ENCODE measurements around the gene RBM19.

- TF ChIP-seq SP1 (IDR thresholded peaks at IDR 0.05) (no peak), FOXM1 (IDR thresholded peaks at IDR 0.05; ENCODE audit: borderline replicate concordance) (no peak), ELF4 (IDR thresholded peaks at IDR 0.05) (no peak), ARNT (IDR thresholded peaks at IDR 0.05) (no peak), TARDBP (IDR thresholded peaks at IDR 0.05) (no peak)
These were observed 17.1 kb upstream of the RBM19 start for GRCh38 chr12:113983265-113983664.
